Mammary epithelial cell (primary cell): Measurements from ENCODE around the gene PTPA.

Experiments used
- EZH2 ChIP-seq: IDR thresholded peaks from 2 replicates; pipeline ENCODE4 v1.6.1; 2012; ENCODE audit warnings: low read length, inconsistent platforms, borderline replicate concordance
- TF ChIP-seq, protein P1 (sequence below), 2 donors: IDR thresholded peaks in 1 of 2; conservative IDR thresholded peaks in 1 of 2; 2 replicates each; pipeline ENCODE4 v1.5.1; 2011 to 2012; ENCODE audit warnings: inconsistent platforms in 2 of 2, low read length in 2 of 2, mild to moderate bottlenecking in 2 of 2, control low read depth in 1 of 2, low read depth in 1 of 2; ENCODE audit not compliant: insufficient read depth in 1 of 2; ENCODE audit errors: extremely low read depth in 1 of 2

DNA sequence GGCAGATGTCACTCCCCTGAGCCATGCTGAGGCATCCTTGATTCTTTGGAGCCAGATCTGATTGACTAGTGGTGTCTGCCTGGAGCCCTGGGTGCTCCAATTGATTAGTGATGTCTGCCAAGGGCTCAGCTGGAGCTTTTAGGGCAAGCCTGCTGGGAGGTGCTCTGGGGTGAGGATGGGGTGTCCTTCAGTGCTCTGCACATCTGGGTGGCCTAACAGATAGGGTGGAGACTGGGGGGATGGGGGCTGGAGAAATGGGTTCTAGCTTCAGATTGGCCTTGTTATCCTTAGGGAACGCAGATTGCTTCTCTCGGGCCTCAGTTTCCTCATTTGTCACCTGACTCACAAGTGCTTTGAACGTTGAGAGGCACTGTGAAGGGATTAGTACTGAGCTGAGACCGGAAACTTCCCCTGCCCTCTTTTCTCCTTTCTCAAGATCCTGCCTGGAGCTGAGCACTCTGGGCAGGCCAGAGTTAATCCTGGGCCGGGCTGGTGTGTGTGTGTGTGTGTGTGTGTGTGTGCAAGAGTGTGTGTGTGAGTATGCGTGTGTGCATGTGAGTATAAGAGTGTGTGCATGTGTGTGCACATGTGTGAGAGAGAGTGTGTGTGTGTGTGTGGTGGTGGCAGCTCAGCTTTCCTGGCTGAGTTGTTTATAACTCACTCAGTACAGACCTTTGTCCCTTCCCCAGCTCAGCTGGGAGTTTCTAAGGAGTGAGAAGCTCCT lies 72.4 kb downstream of the PTPA start:
- TF ChIP-seq, protein P1, sequence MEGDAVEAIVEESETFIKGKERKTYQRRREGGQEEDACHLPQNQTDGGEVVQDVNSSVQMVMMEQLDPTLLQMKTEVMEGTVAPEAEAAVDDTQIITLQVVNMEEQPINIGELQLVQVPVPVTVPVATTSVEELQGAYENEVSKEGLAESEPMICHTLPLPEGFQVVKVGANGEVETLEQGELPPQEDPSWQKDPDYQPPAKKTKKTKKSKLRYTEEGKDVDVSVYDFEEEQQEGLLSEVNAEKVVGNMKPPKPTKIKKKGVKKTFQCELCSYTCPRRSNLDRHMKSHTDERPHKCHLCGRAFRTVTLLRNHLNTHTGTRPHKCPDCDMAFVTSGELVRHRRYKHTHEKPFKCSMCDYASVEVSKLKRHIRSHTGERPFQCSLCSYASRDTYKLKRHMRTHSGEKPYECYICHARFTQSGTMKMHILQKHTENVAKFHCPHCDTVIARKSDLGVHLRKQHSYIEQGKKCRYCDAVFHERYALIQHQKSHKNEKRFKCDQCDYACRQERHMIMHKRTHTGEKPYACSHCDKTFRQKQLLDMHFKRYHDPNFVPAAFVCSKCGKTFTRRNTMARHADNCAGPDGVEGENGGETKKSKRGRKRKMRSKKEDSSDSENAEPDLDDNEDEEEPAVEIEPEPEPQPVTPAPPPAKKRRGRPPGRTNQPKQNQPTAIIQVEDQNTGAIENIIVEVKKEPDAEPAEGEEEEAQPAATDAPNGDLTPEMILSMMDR (conservative IDR thresholded peaks at IDR 0.05 in 1 of 2, IDR thresholded peaks at IDR 0.05 in 1 of 2; ENCODE audit: extremely low read depth in 1 of 2, insufficient read depth in 1 of 2, low read depth in 1 of 2, low read length in 2 of 2): no peak
- TF ChIP-seq EZH2: no peak
